Osteocyte (in vitro differentiated cells): ENCODE measurements around the gene GPR75. TPM values are rescaled to one million over a fixed set of nuclear protein-coding genes. Genes with fewer than 3 reads are reported as not detected.

ENCODE experiments used
- DNase-seq: peaks from one replicate; pipeline ENCODE4 v3.0.0; 2021; ENCODE audit warnings: mixed read lengths; ENCODE audit not compliant: unreplicated experiment; ENCODE audit errors: extremely low spot score
- H3K27ac Mint-ChIP-seq: one replicate; pipeline ENCODE4 v1.8.0; 2021; ENCODE audit warnings: mild to moderate bottlenecking, mixed read lengths; ENCODE audit not compliant: unreplicated experiment
- H3K27me3 Mint-ChIP-seq: one replicate; pipeline ENCODE4 v1.8.0; 2021; ENCODE audit warnings: mixed read lengths; ENCODE audit not compliant: unreplicated experiment
- H3K36me3 Mint-ChIP-seq: one replicate; pipeline ENCODE4 v1.8.0; 2021; ENCODE audit warnings: mixed read lengths; ENCODE audit not compliant: unreplicated experiment
- H3K4me1 Mint-ChIP-seq: one replicate; pipeline ENCODE4 v1.8.0; 2021; ENCODE audit warnings: mixed read lengths; ENCODE audit not compliant: unreplicated experiment
- H3K4me3 Mint-ChIP-seq: one replicate; pipeline ENCODE4 v1.8.0; 2021; ENCODE audit warnings: mild to moderate bottlenecking, moderate library complexity, mixed read lengths; ENCODE audit not compliant: unreplicated experiment
- H3K9me3 Mint-ChIP-seq: one replicate; pipeline ENCODE4 v1.8.0; 2021; ENCODE audit warnings: mixed read lengths; ENCODE audit not compliant: unreplicated experiment
- total RNA-seq: library from RNA; stranded (reverse); gene quantifications from 2 replicates; pipeline ENCODE4 v1.2.1, GENCODE V29; 2021
- TF ChIP-seq, protein P1 (sequence below): fragments of 200-600 bp; sonication (generic); IDR thresholded peaks from 2 replicates; pipeline ENCODE4 v1.5.0; 2021; ENCODE audit warnings: antibody characterized with exemption, mild to moderate bottlenecking, moderate library complexity

Gene GPR75
- total RNA-seq, 1 donor from 2014 or later: 1.2 TPM

DNA sequence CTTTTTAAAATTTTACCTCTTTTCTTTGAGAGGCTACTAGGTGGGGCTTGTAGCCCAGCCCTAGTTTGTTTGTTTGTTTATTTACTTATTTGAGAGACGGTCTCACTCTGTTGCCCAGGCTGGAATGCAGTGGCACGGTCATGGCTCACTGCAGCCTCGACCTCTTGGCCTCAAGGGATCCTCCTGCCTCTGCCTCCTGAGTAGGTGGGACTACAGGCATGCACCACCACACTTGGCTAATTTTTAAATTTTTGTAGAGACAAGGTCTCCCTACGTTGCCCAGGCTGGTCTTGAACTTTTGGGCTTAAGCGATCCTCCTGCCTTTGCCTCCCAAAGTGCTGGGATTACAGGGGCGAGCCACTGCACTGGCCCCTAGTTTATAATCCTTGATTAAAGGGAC lies 38.0 kb downstream of the GPR75 start:
- Mint-ChIP-seq H3K9me3 (no peaks in the 10 kb centered on the region), H3K27ac (no peak overlapping the region), H3K27me3 (no peaks in the 10 kb centered on the region), H3K4me3 (no peak overlapping the region), H3K4me1 (no peaks in the 10 kb centered on the region), H3K36me3 (peaks cover 21% of the 10 kb centered on the region)
- TF ChIP-seq, protein P1, sequence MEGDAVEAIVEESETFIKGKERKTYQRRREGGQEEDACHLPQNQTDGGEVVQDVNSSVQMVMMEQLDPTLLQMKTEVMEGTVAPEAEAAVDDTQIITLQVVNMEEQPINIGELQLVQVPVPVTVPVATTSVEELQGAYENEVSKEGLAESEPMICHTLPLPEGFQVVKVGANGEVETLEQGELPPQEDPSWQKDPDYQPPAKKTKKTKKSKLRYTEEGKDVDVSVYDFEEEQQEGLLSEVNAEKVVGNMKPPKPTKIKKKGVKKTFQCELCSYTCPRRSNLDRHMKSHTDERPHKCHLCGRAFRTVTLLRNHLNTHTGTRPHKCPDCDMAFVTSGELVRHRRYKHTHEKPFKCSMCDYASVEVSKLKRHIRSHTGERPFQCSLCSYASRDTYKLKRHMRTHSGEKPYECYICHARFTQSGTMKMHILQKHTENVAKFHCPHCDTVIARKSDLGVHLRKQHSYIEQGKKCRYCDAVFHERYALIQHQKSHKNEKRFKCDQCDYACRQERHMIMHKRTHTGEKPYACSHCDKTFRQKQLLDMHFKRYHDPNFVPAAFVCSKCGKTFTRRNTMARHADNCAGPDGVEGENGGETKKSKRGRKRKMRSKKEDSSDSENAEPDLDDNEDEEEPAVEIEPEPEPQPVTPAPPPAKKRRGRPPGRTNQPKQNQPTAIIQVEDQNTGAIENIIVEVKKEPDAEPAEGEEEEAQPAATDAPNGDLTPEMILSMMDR: no peak
- DNase-seq: no peak

GRCh38 chr2:53820711-53821110 lies 39.1 kb downstream of the GPR75 start:
- no peak overlapping the region for H3K27ac Mint-ChIP-seq

GRCh38 chr2:53820048-53820447 lies 39.7 kb downstream of the GPR75 start:
- DNase-seq: no peak
- H3K4me1 Mint-ChIP-seq: no peaks in the 10 kb centered on the region
- H3K36me3 Mint-ChIP-seq: peaks cover 33% of the 10 kb centered on the region
- H3K27ac Mint-ChIP-seq: no peak overlapping the region
- no peak overlapping the region for H3K4me3 Mint-ChIP-seq
- TF ChIP-seq, protein P1: no peak
- no peaks in the 10 kb centered on the region for H3K27me3 Mint-ChIP-seq
- no peaks in the 10 kb centered on the region for H3K9me3 Mint-ChIP-seq

More at GRCh38 chr2:53820711-53821110, 39.1 kb downstream of the GPR75 start:
- peaks cover 27% of the 10 kb centered on the region for H3K36me3 Mint-ChIP-seq
- DNase-seq: no peak
- H3K4me1 Mint-ChIP-seq: no peaks in the 10 kb centered on the region
- no peak overlapping the region for H3K4me3 Mint-ChIP-seq
- no peaks in the 10 kb centered on the region for H3K9me3 Mint-ChIP-seq
- H3K27me3 Mint-ChIP-seq: no peaks in the 10 kb centered on the region
- TF ChIP-seq, protein P1: no peak

DNA sequence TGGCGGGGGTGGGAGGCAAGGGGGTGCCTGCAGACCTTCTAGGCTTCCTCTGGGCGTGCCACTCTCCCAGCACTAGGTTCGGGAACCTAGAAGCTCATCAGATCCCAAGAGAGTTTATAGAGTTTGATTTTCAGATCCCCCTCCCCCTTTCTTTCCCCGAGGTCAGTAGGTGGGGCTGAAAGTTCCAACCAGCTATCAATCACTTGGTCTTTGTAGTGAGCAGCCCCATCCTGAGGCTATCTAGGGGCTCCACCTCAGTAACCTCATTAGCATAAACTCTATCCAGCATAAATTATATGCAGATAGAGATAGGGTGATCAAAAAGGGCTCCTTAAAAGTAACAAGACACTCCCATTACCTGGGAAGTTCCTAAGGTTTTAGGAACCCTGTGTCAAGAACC lies 40.1 kb downstream of the GPR75 start:
- Mint-ChIP-seq H3K27ac (no peak overlapping the region), H3K4me1 (no peaks in the 10 kb centered on the region), H3K4me3 (no peak overlapping the region), H3K36me3 (peaks cover 36% of the 10 kb centered on the region), H3K27me3 (no peaks in the 10 kb centered on the region), H3K9me3 (no peaks in the 10 kb centered on the region)
- DNase-seq: no peak
- TF ChIP-seq, protein P1: no peak

DNA sequence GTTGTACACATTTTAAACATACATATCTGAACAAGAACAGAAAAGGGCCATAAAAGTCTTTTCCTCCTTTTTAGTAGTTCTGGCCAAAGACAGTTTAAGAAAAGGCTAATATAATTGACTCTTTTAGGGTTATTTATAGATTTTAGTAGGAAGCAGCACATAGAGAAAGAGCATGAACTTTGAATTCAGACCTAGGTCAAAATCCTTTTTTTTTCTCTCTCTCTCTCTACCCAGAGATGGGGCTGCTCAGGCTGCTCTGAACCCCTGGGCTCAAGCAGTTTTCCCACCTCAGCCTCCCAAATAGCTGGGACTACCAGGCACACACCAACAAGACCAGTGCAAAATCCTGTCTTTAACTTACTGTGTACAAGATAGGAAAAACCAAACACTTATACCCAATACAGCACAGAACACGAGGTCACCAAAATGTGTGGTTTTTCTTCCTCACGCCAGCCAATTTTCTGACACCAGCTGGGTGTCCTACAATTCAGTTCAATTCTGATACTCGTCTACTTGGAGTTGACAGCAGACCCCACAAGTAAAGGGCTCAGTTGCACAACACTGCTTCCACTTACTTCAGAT lies 40.8 kb downstream of the GPR75 start:
- no peaks in the 10 kb centered on the region for H3K9me3 Mint-ChIP-seq
- H3K4me1 Mint-ChIP-seq: no peaks in the 10 kb centered on the region
- no peak overlapping the region for H3K4me3 Mint-ChIP-seq
- H3K27me3 Mint-ChIP-seq: no peaks in the 10 kb centered on the region
- TF ChIP-seq, protein P1: no peak
- no peak overlapping the region for H3K27ac Mint-ChIP-seq
- peaks cover 38% of the 10 kb centered on the region for H3K36me3 Mint-ChIP-seq
- no peak for DNase-seq
